CD4-positive, alpha-beta T cell treated with Interleukin-10 for 1 hour (primary cell): Measurements from ENCODE around the gene ANTXR1.
"Not testable (repeated sequence)": the region's sequence is repeated elsewhere in the genome, so short reads cannot be mapped to it uniquely, and the experiment has no call there.

ENCODE experiments used
- DNase-seq: peaks from one replicate; pipeline ENCODE4 v3.0.0-alpha.2; 2020

ANTXR1 gene

DNA sequence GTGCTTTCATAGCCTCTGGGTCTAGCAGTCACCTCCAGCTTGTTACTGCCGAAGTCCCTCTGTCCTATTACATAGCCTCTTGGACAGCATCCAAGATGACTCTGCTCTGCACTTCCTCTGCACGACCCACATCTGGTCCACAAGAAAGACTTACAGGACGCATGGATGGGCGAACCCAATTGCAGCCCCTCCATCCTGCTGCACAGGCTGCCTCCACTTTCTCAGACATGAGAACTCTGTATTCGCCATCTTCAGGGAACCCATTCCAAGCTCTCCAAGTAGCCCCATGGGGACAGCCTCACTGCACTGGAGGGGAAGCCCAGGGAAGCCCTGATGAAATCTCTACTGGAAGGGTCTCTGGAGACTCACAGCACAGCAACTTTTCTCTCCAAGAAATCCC is 201.9 kb downstream of the ANTXR1 start:
- DNase-seq = no peak

DNA sequence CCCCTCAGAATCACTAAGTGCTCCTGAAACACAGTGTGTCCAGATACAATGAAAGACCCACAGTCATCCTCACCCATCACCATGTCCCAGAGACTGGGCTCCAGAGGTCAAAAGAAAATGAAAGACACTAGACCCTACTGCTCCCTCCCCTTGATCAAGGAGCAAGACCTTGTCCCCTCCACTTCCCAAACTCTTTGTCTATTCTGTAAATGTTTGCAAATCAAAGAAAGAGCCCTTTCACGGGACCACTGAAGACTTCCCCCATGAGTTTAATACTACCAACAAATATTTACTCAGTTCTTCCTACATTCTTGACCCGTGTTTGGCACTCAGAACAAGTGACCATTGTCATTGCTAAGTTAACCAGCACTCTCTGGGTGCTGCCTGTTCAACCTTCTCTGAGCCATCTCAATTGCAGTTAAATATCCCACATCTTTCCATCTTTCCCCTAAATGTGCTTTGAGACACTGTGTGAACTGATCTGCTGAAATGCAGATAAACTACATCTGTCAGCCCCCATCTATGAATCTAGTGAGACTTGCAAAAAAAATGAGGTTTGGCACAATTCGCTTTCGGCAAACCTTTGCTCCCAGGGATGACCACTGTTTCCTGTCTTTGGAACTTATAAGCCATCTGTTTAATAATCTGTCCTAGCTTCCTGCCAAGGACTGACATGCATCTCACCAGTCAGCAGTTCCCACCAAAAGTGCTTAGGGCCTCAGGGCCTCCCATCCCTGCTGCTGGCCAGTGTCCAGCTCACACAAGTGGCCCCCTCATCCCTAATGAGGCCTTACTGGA is 203.8 kb downstream of the ANTXR1 start:
- DNase-seq = no peak

DNA sequence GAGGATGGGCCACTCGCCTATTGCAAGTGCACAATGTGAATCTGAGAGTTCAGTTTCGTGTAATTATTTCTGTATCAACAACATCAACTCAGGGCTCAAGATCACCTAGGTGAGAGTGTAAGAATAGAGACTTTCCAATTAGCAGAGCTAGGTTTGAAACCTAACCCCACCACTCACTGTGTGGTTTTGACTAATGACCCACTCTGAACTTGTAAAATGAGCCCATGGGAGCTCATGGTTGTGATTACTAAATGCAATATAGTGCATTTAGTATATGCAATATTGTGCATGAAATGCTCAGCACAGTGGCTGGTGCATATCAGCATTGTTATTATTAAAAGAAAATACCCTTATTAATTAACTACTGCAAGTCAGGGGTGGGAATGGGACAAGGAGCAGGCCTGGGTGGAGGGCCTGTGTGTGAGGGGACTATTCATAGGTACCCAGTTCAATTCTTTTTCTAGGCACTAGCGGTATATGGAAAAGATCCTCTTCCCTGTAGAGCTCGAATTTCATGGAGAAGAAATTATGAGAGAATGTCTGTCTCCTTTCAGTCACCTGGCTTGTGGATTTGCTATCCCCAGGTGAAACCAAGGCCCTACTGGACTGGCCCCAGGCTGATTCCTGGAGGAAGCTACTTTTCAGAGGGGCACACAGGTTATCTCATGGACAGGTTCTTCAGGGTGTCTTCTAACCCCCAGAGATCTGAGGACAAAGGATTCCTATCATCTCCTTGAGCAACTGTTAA is 204.5 kb downstream of the ANTXR1 start:
- no peak for DNase-seq

DNA sequence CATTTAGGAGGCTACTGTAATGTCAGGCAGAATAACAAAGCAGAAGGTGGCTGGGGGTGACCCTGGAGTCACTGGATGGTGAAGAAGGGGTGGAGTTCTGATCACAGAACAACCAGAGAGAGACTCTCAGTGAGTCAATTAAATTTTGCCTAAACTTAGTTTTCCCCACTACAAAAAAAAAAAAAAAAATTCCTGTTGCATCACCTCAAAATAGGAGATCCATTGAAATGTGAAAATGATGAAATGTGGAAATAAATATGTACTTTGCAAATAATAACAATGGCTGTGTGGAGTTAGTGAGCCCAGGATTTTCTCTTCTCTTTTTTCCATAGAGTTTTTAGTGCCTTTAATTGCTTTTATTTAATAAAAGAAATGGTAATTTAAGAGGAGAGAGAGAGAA is 208.5 kb downstream of the ANTXR1 start:
- DNase-seq = no peak

DNA sequence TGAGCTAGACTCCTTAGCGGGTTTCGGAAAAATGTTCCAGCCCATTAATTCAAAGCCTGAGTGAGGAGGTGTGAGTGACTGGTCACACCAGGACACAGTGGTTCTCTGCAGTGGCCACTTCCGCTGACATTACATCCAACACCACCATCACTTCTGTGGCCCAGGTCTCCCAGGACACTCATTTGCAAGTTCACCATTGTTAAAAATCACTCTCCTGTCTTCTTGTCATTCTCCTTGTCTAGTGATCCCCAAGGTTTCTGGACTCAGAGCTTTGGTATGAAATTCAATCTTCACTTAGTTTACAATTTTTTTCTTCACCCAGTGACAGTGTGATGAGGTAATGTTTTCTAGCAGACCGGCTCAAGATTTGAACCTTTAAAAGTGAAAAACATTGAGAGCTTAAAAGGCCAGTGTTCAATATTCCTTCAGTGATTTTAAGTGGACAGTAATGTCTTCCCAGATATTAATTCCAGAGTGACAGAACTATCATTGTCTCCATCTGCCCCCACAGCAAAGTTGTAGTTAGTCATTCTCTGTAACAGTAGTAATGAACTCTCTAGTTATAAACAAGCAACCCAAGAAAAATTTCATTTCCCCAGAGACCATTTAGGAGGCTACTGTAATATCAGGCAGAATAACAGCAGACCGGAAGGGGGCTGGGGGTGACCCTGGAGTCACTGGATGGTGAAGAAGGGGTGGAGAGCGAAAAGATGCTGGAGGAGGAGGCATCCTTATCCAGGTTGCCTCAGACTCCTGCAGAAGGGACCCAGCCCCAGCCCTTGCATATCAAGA is 209.2 kb downstream of the ANTXR1 start:
- DNase-seq = no peak

DNA sequence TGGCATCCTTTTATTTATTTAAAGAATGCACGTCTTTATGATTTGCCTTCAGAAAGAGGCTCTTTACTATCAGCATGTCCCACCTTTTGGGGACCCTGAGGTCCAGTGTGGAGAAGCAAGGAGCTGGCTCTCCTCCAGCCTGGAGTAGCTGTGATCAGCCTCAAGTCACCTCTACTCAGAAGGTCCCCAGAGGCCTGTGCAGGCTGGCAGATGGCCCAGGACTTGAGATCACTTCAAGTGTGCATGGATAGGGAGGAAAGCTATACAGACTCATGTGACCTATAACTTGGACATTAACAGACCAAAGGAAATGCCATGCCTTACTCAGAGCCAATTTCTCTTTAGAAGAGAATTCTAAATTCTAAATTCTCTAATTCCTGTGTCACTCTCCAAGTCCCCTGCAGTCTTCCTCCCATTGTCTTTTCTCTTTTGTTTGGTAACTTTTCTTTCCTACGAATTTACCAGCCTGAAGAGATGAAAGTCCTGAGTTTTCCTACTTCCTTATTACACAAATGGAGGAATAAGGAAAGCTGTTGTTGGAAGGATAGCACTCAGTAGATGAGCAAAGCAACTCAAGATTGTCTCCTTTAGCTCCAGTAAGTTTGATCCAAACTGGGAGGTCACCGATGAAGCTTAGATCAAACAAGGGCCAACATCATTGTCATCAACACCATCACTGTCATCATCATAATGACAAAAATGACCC is 210.1 kb downstream of the ANTXR1 start:
- DNase-seq = no peak

DNA sequence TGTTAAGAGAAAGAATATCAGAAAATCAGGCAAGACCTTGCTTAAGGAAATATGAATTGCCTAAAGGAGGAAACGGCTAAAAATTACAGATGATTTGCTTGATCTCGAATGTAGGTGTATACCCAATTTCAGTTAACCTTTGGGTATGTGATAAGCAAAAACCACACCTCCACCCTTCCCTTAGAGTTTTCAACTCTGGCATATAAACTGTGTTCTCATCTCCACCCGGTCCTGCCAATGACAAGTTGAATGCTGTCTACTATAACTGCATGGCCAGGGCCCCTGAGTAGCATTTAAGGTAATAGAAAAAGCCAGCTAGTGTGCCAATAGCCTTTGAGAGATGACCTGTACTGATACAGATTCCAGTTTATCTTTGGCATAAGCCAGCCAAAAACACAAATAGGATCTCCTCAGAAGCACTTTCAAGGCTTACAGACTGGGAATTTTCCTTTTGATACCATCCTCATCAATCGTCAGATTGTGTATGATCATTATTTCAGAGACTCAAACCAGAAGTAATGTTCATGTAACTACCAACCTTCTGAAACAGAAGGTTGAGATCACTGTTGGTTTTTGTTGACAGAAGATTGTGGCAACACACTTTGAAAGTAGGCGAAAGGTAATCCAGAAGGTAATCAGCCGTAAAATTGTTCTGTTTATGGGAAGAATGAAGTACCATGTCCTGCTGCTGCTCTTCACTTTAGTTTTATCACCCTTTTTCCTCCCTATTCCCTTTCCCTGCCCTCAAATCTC is 211.0 kb downstream of the ANTXR1 start:
- DNase-seq = no peak

DNA sequence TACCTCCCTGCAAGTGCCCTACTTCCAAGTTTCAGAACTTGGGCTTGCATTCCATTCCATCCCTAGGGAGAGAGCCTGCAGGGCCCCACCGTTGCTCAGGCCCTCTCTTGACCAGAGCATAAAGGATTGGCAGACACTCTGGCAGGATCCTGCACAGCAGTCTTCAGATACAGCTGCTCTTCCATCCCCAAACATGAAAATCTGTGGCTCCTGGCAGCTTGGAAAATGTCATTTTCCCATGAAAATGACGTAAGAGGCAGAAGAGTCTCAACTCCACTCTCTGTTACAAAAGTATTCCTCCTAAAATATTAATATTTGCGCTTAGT is 211.5 kb downstream of the ANTXR1 start:
- no peak for DNase-seq

DNA sequence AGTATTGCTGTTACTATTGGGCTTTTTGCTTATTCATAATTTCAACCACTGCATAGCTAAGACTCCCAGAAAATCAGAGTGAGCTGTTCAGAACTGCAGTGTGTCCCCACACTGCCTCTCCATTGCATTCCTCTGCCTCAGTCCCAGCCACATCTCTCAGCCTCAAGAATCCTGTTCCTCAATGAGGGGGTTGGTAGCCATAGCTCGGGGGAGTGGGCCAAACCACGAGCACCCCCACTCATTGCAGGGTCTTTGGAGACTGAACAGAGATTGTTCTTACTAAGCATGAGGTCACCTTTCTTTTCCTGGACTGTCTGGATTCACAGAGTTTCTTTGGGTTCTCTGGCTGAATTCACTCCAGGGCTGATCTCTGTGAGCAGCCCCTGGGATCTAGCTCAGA is 213.0 kb downstream of the ANTXR1 start:
- no peak for DNase-seq

DNA sequence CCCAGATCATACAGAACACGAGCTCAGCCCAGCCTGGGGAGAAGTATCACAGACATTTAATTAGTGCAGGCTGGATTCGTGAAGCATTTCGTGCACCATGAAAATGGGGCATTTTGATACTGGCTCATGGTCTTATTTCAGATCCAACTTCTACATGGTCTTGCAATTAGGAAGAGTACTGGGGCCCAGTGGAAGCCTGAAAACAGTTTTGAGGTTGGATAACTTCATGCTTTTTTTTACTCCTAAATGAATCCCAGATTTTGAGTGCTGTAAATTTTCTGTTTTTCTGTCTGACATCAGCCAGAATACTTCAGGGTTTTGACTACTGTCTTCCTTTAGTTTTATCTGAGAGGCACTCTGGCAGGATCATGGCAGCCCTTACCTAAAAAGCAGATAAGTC is 213.9 kb downstream of the ANTXR1 start:
- DNase-seq = no peak

DNA sequence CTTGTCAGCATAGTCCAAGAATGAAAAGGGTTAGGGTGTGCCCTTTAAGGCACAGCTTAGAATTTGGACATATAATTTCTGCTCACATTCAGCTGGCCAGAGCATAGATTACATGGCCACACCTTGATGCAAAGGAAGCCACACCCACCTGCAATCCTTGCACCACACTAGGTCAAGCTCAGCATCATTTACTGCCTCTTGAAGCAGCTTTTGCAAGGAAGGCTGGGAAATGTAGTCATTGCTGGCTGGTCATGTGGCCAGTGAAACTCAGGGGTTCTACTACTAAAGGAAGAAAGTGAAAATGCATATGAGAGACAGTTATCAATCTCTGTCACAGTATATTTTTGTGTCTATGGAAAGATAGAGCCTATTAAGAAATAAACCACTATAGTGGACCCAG is 214.7 kb downstream of the ANTXR1 start:
- DNase-seq = no peak

DNA sequence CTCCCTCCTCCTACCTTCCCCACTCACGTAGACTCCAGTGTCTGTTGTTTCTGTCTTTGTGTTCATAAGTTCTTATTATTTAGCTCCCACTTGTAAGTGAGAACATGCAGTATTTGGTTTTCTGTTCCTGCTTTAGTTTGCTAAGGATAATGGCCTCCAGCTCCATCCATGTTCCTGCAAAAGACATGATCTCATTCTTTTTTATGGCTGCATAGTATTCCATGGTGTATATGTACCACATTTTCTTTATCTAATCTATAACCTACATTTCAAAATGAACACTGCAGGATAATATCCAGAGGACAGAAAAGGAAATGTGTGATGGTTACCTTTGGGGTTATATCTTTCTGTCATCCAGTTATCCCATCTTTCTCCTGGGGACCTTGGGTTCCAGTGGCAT is 218.0 kb downstream of the ANTXR1 start:
- not testable (repeated sequence) for DNase-seq

DNA sequence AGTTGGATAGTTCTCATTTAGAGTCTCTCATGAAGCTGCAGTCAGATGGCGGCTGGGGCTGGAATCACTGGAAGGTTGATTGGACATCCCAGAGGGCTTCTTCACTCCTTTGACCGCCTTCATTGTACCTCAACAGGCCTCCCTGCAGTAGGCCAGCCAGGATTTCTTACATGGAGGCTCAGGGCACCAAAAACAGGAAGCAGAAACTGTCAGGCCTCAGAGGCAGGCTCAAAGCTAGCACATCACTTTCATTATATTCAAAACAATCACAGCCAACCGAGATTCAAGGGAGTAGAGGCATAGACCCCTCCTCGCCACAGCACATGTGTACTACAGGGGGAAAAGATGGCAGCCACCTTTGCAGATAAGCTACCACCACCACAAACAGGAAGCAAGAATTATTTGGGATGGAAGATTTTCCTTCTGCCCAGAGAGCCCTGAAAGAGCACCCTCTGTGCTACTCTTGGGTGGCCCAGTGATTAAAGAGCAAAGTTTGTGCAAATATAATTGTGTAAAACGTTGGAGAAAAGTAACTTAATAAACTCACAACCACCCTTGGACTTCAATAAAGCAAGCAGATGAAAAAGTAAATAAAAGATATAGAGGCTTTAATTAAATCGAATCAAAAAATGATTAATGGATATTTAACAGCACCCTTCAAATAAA is 218.8 kb downstream of the ANTXR1 start:
- no peak for DNase-seq

DNA sequence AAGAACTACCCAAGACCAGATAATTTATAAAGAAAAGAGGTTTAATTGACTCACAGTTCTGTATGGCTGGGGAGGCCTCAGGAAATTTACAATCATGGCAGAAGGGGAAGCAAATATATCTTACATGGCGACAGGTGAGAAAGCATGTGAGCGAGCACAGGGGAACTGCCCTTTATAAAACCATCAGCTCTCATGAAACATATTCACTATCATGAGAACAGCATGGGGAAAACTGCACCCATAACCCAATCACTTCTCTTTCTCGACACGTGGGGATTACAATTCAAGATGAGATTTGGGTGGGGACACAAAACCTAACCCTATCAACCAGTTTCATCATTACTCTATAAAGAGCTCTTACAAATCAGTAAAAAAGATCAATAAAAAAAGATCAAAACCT is 222.9 kb downstream of the ANTXR1 start:
- not testable (repeated sequence) for DNase-seq

DNA sequence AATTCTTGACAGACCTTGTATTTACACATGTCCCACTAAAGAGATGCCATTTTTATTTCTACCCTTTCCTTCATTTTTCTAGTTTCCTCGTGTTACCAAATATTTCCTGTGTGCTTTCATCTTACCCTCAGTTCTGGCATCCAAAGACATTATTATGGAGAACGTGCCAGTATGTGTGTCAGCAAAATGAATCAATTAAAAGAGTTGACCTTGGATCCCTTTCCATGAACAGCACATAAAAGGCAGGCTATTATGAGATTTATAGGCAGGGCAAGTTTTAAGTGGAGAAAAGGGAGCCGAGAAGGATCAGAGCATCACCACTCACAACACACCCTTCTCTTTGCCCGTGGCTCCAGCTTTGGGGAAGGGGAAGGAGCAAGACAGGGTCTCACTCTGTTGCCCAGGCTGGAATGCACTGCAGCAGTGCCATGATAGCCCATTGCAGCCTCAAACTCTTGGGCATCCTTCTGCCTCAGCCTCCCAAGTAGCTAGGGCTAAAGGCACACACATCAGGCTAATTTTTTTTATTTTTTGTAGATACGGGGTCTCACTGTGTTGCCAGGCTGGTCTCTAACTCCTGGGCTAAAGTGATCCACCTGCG is 224.2 kb downstream of the ANTXR1 start:
- DNase-seq = no peak

DNA sequence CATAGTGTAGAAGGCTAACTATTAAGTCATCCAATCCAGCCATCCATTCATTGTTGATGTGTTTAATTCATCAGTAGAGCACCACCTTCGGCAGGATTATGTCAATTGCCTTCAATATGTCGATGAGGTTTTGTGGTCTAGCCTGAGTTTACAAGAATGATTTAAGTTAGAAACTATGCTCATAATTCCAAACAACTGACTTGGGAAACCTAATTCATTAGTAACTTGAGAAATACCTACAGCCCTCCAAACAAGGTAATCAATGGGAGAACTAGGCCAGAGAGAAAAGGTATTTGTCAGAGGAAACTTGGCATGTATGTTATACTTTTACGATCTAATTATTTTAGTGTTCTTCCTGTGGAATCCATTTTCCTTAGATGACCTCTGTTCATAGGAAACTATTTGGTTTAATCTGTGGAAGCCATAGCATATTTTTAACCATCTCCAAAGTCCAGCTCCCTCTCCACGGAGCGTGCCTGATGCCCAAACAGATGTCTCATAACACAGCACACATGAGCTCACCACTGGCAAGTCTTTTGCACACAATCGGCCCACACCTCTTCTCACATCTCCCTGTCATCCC is 225.6 kb downstream of the ANTXR1 start:
- DNase-seq = no peak

DNA sequence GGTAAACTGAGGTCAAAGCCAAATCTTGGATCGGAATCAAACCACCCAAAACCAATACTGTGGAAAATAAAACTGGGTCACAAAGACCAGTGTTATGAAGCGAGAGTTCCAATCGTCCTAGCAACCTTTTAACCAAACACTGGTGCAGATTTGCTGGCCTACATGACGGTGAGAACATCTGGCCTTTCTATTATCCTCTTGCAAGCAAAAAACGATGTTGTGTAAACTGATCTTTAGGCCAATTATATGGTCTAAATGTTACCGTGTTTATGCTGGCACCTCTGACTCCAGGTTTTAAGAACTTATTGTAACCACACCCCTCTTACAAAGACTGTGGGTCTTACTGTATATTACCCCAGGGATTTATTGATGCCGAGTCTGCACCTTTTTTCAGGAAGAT is 228.1 kb downstream of the ANTXR1 start:
- DNase-seq = no peak

DNA sequence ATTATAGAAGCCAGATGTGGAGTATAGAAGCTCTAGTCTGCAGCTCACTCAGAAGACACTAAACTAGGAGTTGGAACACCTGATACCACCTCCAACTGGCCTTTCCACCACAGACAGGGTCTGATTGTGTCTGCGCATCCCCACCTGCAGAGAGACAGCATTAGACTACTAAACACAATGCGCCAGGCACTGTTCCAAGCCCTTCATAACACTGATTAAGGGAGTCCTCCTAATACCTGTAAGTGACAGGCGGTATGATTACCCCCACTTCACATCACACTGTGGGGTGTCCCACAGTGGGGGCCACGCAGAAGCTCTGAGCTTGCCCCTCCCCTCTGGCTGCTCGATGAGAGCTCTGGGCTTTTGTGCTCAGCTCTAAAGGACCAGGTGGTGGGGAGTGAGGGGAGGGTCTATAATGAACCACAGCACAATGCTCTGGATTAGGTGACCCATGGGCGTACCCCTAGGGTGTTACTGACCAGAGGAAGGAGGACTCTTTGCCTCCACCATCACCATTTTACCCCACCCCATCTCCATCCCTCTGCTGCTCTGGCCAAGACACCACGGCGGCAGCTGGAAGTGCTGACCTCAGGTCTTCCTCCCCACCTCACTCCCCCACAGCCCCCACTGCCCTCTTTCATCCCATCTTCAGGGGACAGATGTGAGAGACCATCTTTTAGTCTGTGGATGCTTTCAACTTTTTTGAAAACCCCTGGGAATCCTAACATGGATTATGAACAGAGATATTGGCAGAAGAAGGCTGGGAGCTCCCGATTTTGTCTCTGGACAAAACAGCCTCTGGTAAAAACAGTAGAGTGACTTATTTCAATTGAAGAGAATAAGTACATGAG is 228.9 kb downstream of the ANTXR1 start:
- DNase-seq = no peak

DNA sequence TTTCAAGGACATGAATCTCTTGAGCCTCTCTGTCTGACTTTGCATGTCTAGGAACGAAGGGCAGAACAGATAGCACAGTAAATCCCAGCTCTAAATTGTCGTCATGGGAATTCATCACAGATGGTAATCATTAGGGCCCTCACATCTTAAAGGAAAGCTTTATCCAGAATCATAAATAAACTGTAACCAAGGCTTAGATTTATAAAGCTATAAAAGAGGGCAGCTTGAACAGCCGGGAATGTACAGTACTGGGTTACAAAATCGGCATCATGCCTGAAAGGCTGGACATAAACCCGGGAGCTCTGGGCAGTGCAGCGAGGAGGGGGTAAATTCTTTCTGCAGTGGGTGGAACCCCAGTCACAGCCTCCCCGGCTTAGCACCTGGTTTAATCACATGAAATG is 229.7 kb downstream of the ANTXR1 start:
- DNase-seq = no peak

DNA sequence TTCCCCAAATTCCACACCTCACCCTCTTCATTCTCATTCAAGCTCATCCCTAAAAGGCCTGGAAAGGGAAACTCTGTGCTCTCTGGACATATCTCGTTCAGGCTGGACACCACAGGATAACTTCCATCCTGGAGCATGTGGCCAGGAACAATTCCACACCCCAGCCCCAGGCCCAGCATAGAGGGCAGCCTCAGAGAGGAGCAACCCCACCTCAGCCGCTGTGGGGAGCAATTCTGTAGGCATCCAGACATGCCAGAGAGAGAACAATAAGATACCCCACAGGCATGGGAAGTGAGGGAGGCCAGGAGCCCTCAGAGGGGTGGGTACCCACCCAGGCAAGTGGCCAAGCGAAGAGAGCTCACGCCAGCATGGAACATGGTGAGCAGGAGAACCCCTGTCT is 230.7 kb downstream of the ANTXR1 start:
- DNase-seq = no peak
